GM23248 (cell line): ENCODE results near the gene SAMD14. TPM values are rescaled to one million over a fixed set of nuclear protein-coding genes. Genes with fewer than 3 reads are reported as not detected.

Source experiments
- DNase-seq: peaks from one replicate; pipeline ENCODE4 v3.0.0-alpha.2; 2015
- H2AFZ ChIP-seq: fragments of 200-600 bp; sonication (generic); 2 replicates; pipeline ENCODE4 v1.6.1; 2016; ENCODE audit warnings: antibody characterized with exemption
- H3F3A ChIP-seq: fragments of 200-600 bp; sonication (generic); 2 replicates; pipeline ENCODE4 v1.6.1; 2016; ENCODE audit warnings: mild to moderate bottlenecking, antibody characterized with exemption, mixed run types; ENCODE audit not compliant: insufficient read depth
- H3K27ac ChIP-seq: fragments of 200-600 bp; sonication (generic); 2 replicates; pipeline ENCODE4 v1.5.1; 2016; ENCODE audit warnings: mild to moderate bottlenecking
- H3K27me3 ChIP-seq: fragments of 200-600 bp; sonication (generic); replicated peaks from 2 replicates; pipeline ENCODE4 v1.6.1; 2016; ENCODE audit warnings: mild to moderate bottlenecking; ENCODE audit not compliant: insufficient read depth
- H3K36me3 ChIP-seq: fragments of 200-600 bp; sonication (generic); 2 replicates; pipeline ENCODE4 v1.6.1; 2016; ENCODE audit warnings: low read depth, mild to moderate bottlenecking
- H3K4me1 ChIP-seq: fragments of 200-600 bp; sonication (generic); 2 replicates; pipeline ENCODE4 v1.6.1; 2016; ENCODE audit warnings: mild to moderate bottlenecking; ENCODE audit not compliant: insufficient read depth
- H3K4me2 ChIP-seq: fragments of 200-600 bp; sonication (generic); one replicate; pipeline ENCODE4 v1.6.1; 2016; ENCODE audit warnings: mild to moderate bottlenecking; ENCODE audit not compliant: unreplicated experiment
- H3K4me3 ChIP-seq: fragments of 200-600 bp; sonication (generic); 2 replicates; pipeline ENCODE4 v1.5.1; 2016; ENCODE audit warnings: mild to moderate bottlenecking
- H3K79me2 ChIP-seq: fragments of 200-600 bp; sonication (generic); 2 replicates; pipeline ENCODE4 v1.6.1; 2016; ENCODE audit warnings: mild to moderate bottlenecking; ENCODE audit not compliant: insufficient read depth
- H3K9ac ChIP-seq: fragments of 200-600 bp; sonication (generic); 2 replicates; pipeline ENCODE4 v1.6.1; 2016; ENCODE audit warnings: mild to moderate bottlenecking
- H3K9me2 ChIP-seq: fragments of 200-600 bp; sonication (generic); 2 replicates; pipeline ENCODE4 v1.6.1; 2016; ENCODE audit warnings: mixed run types, mild to moderate bottlenecking, moderate library complexity; ENCODE audit not compliant: insufficient read depth
- H3K9me3 ChIP-seq: fragments of 200-600 bp; sonication (generic); one replicate; pipeline ENCODE4 v1.6.1; 2017; ENCODE audit warnings: low read depth
- H4K20me1 ChIP-seq: fragments of 200-600 bp; sonication (generic); 2 replicates; pipeline ENCODE4 v1.6.0; 2016; ENCODE audit not compliant: insufficient read depth
- EZH2 ChIP-seq: fragments of 200-600 bp; sonication (generic); IDR thresholded peaks from 2 replicates; pipeline ENCODE4 v1.6.1; 2018; ENCODE audit warnings: antibody characterized with exemption, mild to moderate bottlenecking; ENCODE audit not compliant: insufficient read depth, poor library complexity, severe bottlenecking
- EZH2phosphoT487 ChIP-seq: fragments of 200-600 bp; sonication (generic); IDR thresholded peaks from 2 replicates; pipeline ENCODE4 v1.6.1; 2018; ENCODE audit warnings: antibody characterized with exemption, moderate library complexity, mild to moderate bottlenecking, low read depth; ENCODE audit not compliant: insufficient read depth
- WGBS, 2 experiments: methylation state at CpG; one replicate each; pipeline ENCODE4 v1.1.6; 2015 to 2017; ENCODE audit warnings: low lambda C conversion rate in 2 of 2, low coverage in 1 of 2; ENCODE audit errors: missing lambda C conversion rate in 2 of 2; 5-methylcytosine and 5-hydroxymethylcytosine counted together
- in situ Hi-C: fragments of 300-500 bp; cut with MboI; formaldehyde crosslinking; loops from 2 replicates; pipeline ENCODE4 v1.15.0; 2020
- polyA plus RNA-seq: library from polyadenylated mRNA; unstranded; fragments of >200 nt; fragmentation: Nextera tagmentation; extraction: Ambion mirVana; gene quantifications from 2 replicates; pipeline ENCODE4 v1.2.1, GENCODE V29; 2016
- total RNA-seq: library from RNA; depleted of rRNA; stranded (reverse); fragments of >200 nt; shearing (Covaris generic); gene quantifications from 2 replicates; pipeline ENCODE4 v1.2.3, GENCODE V29; 2014

SAMD14 gene
- total and polyA plus RNA-seq, 2 experiments from 2014 or later, result 1.3 to 3.0 TPM

GRCh38 chr17:50071692-50072091, 58.3 kb downstream of the SAMD14 start:
- H3K9ac ChIP-seq, result no peak overlapping the region
- DNase-seq, result no peak
- H3K9me3 ChIP-seq, result no peaks in the 10 kb centered on the region
- H3K4me2 ChIP-seq, result no peak overlapping the region
- peaks cover 79% of the 10 kb centered on the region for H3K36me3 ChIP-seq
- peaks cover 9% of the 10 kb centered on the region for H3K4me1 ChIP-seq
- H2AFZ ChIP-seq, result no peak overlapping the region
- H3K9me2 ChIP-seq, result no peaks in the 10 kb centered on the region
- no peaks in the 10 kb centered on the region for H3K27me3 ChIP-seq
- WGBS, 2 experiments, result 84 to 89% methylated on average over 6 of the region's 6 CpGs
- no peak overlapping the region for H3K27ac ChIP-seq
- TF ChIP-seq EZH2phosphoT487 (no peak), EZH2 (no peak)
- peaks cover 12% of the 10 kb centered on the region; the same call in 1 of the 2 replicates for H3F3A ChIP-seq
- no peaks in the 10 kb centered on the region for H4K20me1 ChIP-seq
- no peak overlapping the region for H3K4me3 ChIP-seq
- in situ Hi-C loops, result no loop called here
- H3K79me2 ChIP-seq, result peaks cover 80% of the 10 kb centered on the region

GRCh38 chr17:50070908-50071680, 58.9 kb downstream of the SAMD14 start:
- H3F3A ChIP-seq, result peaks cover 18% of the 10 kb centered on the region
- no peak for DNase-seq
- peaks cover 15% of the 10 kb centered on the region for H3K4me1 ChIP-seq
- TF ChIP-seq EZH2phosphoT487 (no peak), EZH2 (no peak)
- H3K4me2 ChIP-seq, result no peak overlapping the region
- peaks cover 79% of the 10 kb centered on the region for H3K36me3 ChIP-seq
- no peaks in the 10 kb centered on the region for H3K9me2 ChIP-seq
- no peak overlapping the region for H3K9ac ChIP-seq
- H3K9me3 ChIP-seq, result no peaks in the 10 kb centered on the region
- H3K4me3 ChIP-seq, result no peak overlapping the region
- H3K27me3 ChIP-seq, result no peaks in the 10 kb centered on the region
- in situ Hi-C loops, result no loop called here
- WGBS, 2 experiments, result 89% methylated on average over 16 of the region's 16 CpGs
- no peak overlapping the region for H3K27ac ChIP-seq
- H4K20me1 ChIP-seq, result no peaks in the 10 kb centered on the region
- H3K79me2 ChIP-seq, result peaks cover 86% of the 10 kb centered on the region
- H2AFZ ChIP-seq, result no peak overlapping the region

GRCh38 chr17:50067996-50068395, 62.0 kb downstream of the SAMD14 start:
- peaks cover 45% of the 10 kb centered on the region for H3K4me1 ChIP-seq
- H3K4me2 ChIP-seq, result no peak overlapping the region
- TF ChIP-seq EZH2phosphoT487, result no peak
- TF ChIP-seq EZH2, result no peak
- no peak overlapping the region for H2AFZ ChIP-seq
- no peaks in the 10 kb centered on the region for H3K9me3 ChIP-seq
- 0 out of 2 replicates have a peak overlapping the region, but pooled peaks have one; percentile 16 for H3K9ac ChIP-seq
- peaks cover 55% of the 10 kb centered on the region for H3K36me3 ChIP-seq
- no peak for DNase-seq
- no peaks in the 10 kb centered on the region for H3K9me2 ChIP-seq
- in situ Hi-C loops, result no loop called here
- H4K20me1 ChIP-seq, result no peaks in the 10 kb centered on the region
- H3K27me3 ChIP-seq, result no peaks in the 10 kb centered on the region
- peaks cover 78% of the 10 kb centered on the region for H3K79me2 ChIP-seq
- H3F3A ChIP-seq, result peaks cover 45% of the 10 kb centered on the region
- no peak overlapping the region for H3K27ac ChIP-seq
- 84 to 91% methylated on average over 13 of the region's 13 CpGs for WGBS, 2 experiments
- no peak overlapping the region for H3K4me3 ChIP-seq

- no peaks in the 10 kb centered on the region for H3K9me3 ChIP-seq
- H3K4me1 ChIP-seq, result peaks cover 55% of the 10 kb centered on the region
- in situ Hi-C loops, result no loop called here
- H3K4me2 ChIP-seq, result no peak overlapping the region
- H3K9ac ChIP-seq, result peak overlapping the region; percentile 83; the same call in 1 of the 2 replicates
- H3K27ac ChIP-seq, result peak overlapping the region; percentile 97
- H3K36me3 ChIP-seq, result peaks cover 47% of the 10 kb centered on the region
- H2AFZ ChIP-seq, result no peak overlapping the region
- H3K79me2 ChIP-seq, result peaks cover 75% of the 10 kb centered on the region
- TF ChIP-seq EZH2 (no peak), EZH2phosphoT487 (no peak)
- no peaks in the 10 kb centered on the region for H3K9me2 ChIP-seq
- 92 to 100% methylated on average over 2 of the region's 2 CpGs for WGBS, 2 experiments
- no peak overlapping the region for H3K4me3 ChIP-seq
- H3K27me3 ChIP-seq, result no peaks in the 10 kb centered on the region
- no peak for DNase-seq
- H4K20me1 ChIP-seq, result no peaks in the 10 kb centered on the region
- peaks cover 51% of the 10 kb centered on the region for H3F3A ChIP-seq
Measured at GRCh38 chr17:50066995-50067394, 63.0 kb downstream of the SAMD14 start.
